Smooth muscle cell (in vitro differentiated cells): ENCODE results near the gene NDST4. TPM values are rescaled to one million over a fixed set of nuclear protein-coding genes. Genes with fewer than 3 reads are reported as not detected.

Source experiments
- DNase-seq: peaks from one replicate; lab custom pipeline; 2025; ENCODE audit not compliant: unreplicated experiment; lab: John Stamatoyannopoulos, UW
- H2AFZ ChIP-seq: fragments of 200-600 bp; sonication (generic); 2 replicates; pipeline ENCODE4 v1.6.0; 2016; ENCODE audit warnings: antibody characterized with exemption, low read depth, mild to moderate bottlenecking
- H3F3A ChIP-seq: fragments of 200-600 bp; sonication (generic); 2 replicates; pipeline ENCODE4 v1.6.0; 2017; ENCODE audit warnings: antibody characterized with exemption, low read depth
- H3K27ac ChIP-seq: fragments of 200-600 bp; sonication (generic); 2 replicates; pipeline ENCODE4 v1.5.1; 2016; ENCODE audit warnings: low read depth, mild to moderate bottlenecking
- H3K27me3 ChIP-seq: fragments of 200-600 bp; sonication (generic); 2 replicates; pipeline ENCODE4 v1.6.1; 2016; ENCODE audit warnings: low read depth, mild to moderate bottlenecking
- H3K36me3 ChIP-seq: fragments of 200-600 bp; sonication (generic); 2 replicates; pipeline ENCODE4 v1.5.1; 2016; ENCODE audit warnings: low read depth
- H3K4me1 ChIP-seq: fragments of 200-600 bp; sonication (generic); 2 replicates; pipeline ENCODE4 v1.5.1; 2016; ENCODE audit warnings: low read depth
- H3K4me2 ChIP-seq: fragments of 200-600 bp; sonication (generic); 2 replicates; pipeline ENCODE4 v1.6.0; 2016; ENCODE audit warnings: mild to moderate bottlenecking
- H3K4me3 ChIP-seq: fragments of 200-600 bp; sonication (generic); 2 replicates; pipeline ENCODE4 v1.5.1; 2016; ENCODE audit warnings: mild to moderate bottlenecking
- H3K79me2 ChIP-seq: fragments of 200-600 bp; sonication (generic); 2 replicates; pipeline ENCODE4 v1.6.0; 2016; ENCODE audit warnings: low read depth, mild to moderate bottlenecking
- H3K9ac ChIP-seq: fragments of 200-600 bp; sonication (generic); 2 replicates; pipeline ENCODE4 v1.6.0; 2016; ENCODE audit warnings: low read depth
- H3K9me3 ChIP-seq: fragments of 200-600 bp; sonication (generic); replicated peaks from 2 replicates; pipeline ENCODE4 v1.5.1; 2016; ENCODE audit warnings: low read depth
- H4K20me1 ChIP-seq: fragments of 200-600 bp; sonication (generic); 2 replicates; pipeline ENCODE4 v1.6.0; 2016; ENCODE audit warnings: low read depth
- WGBS: methylation state at CpG from one replicate; pipeline ENCODE4 v1.1.7; 2016; ENCODE audit warnings: low lambda C conversion rate; 5-methylcytosine and 5-hydroxymethylcytosine counted together
- polyA plus RNA-seq: library from polyadenylated mRNA; unstranded; fragments of >200 nt; fragmentation: Nextera tagmentation; extraction: Ambion mirVana; gene quantifications from 2 replicates; pipeline ENCODE4 v1.2.1, GENCODE V29; 2016
- total RNA-seq: library from RNA; depleted of rRNA; stranded (reverse); fragments of >200 nt; gene quantifications from 2 replicates; pipeline ENCODE4 v1.2.3, GENCODE V29; 2014
- TF ChIP-seq, protein P1 (sequence below): fragments of 200-600 bp; sonication (generic); IDR thresholded peaks from 2 replicates; pipeline ENCODE4 v1.5.1; 2017; ENCODE audit warnings: borderline replicate concordance, mild to moderate bottlenecking, antibody characterized with exemption; ENCODE audit not compliant: insufficient read depth, poor library complexity, severe bottlenecking

NDST4 gene
- total and polyA plus RNA-seq, 2 experiments from 2014 or later, result not detected

DNA sequence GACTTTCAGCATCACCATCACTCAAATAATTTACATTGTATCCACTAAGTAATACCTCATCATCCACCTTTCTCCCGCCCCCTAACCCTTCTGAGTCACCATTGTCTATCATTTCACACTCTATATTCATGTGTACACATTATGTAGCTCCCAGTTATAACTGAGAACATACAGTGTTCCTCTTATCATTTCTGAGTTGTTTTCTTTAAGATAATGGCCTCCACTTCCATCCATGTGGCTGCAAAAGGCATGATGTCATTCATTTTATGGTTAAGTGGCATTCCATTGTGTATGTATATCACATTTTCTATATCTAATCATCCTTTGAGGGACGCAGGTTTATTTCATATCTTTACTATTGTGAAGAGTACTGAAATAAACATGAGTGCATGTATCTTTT lies 14.6 kb upstream of the NDST4 start:
- no peak overlapping the region for H3K9ac ChIP-seq
- H3K27me3 ChIP-seq, result no peaks in the 10 kb centered on the region
- no peaks in the 10 kb centered on the region for H3K4me1 ChIP-seq
- H3K4me2 ChIP-seq, result no peak overlapping the region
- H3K9me3 ChIP-seq, result no peaks in the 10 kb centered on the region
- TF ChIP-seq, protein P1, sequence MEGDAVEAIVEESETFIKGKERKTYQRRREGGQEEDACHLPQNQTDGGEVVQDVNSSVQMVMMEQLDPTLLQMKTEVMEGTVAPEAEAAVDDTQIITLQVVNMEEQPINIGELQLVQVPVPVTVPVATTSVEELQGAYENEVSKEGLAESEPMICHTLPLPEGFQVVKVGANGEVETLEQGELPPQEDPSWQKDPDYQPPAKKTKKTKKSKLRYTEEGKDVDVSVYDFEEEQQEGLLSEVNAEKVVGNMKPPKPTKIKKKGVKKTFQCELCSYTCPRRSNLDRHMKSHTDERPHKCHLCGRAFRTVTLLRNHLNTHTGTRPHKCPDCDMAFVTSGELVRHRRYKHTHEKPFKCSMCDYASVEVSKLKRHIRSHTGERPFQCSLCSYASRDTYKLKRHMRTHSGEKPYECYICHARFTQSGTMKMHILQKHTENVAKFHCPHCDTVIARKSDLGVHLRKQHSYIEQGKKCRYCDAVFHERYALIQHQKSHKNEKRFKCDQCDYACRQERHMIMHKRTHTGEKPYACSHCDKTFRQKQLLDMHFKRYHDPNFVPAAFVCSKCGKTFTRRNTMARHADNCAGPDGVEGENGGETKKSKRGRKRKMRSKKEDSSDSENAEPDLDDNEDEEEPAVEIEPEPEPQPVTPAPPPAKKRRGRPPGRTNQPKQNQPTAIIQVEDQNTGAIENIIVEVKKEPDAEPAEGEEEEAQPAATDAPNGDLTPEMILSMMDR, result no peak
- H2AFZ ChIP-seq, result no peak overlapping the region
- no peaks in the 10 kb centered on the region for H3K36me3 ChIP-seq
- H4K20me1 ChIP-seq, result no peaks in the 10 kb centered on the region
- DNase-seq, result no peak
- no peak overlapping the region for H3K4me3 ChIP-seq
- H3F3A ChIP-seq, result no peaks in the 10 kb centered on the region
- 53% methylated on average over 2 of the region's 2 CpGs for WGBS
- no peak overlapping the region for H3K27ac ChIP-seq
- no peaks in the 10 kb centered on the region for H3K79me2 ChIP-seq

DNA sequence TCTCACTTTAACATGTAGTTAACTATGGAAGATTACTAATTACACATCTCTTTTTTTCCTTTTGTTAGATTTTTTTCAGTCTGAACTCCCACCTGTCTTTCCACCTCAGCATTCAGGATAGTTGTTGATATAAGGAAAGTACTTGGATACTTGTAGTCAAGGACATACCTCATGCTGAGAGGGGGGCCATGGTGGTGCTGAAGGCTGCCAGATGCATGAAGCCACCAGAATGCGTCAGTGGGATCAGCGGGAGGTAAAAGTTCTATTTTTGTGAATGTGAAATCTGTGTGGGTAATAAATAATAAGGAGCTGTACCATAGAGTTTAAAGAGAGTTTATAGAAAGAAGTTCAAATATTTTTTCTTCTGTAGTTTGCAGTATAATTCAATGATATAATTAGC lies 13.1 kb upstream of the NDST4 start:
- H3K79me2 ChIP-seq, result no peaks in the 10 kb centered on the region
- no peaks in the 10 kb centered on the region for H3K4me1 ChIP-seq
- no peak overlapping the region for H2AFZ ChIP-seq
- H4K20me1 ChIP-seq, result no peaks in the 10 kb centered on the region
- no peaks in the 10 kb centered on the region for H3K36me3 ChIP-seq
- H3K4me2 ChIP-seq, result no peak overlapping the region
- H3K9ac ChIP-seq, result no peak overlapping the region
- no peak for DNase-seq
- H3K27me3 ChIP-seq, result no peaks in the 10 kb centered on the region
- TF ChIP-seq, protein P1, result no peak
- no peaks in the 10 kb centered on the region for H3K9me3 ChIP-seq
- WGBS, result 77% methylated on average over 2 of the region's 2 CpGs
- no peaks in the 10 kb centered on the region for H3F3A ChIP-seq
- no peak overlapping the region for H3K27ac ChIP-seq
- no peak overlapping the region for H3K4me3 ChIP-seq

DNA sequence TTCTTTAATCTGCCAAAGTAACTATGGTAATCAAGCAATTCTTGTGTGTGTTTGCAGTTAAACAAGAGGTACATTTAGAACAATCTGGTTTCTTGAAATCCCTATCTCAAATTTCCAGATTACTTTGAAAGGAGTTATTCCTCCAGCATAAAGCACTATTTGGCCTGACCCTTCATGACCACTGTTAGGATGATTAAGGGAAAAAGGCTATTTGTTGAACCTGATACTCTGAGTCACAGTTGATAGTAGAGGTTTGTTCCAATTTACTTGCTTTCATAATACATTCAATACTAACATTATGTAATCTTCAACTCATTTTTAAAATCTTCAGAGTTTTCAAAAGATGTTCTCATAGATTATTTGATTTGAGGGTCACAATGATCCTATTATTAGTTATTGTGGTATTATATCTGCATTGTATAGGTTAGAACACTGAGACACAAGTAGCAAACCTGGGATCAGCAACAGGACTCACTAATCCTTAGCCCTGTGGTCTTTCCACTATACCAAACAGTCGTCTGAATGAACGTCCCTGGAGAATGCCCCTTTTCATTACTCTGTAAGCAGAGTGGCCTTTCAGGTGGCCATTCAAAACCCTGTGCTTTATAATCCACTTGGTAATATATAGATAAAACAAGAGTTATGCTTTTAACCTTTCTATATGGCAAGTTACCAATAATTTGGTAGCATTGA lies 8.1 kb upstream of the NDST4 start:
- WGBS, result 60% methylated on average over 2 of the region's 2 CpGs
- Histone ChIP-seq H4K20me1 (no peaks in the 10 kb centered on the region), H3F3A (no peaks in the 10 kb centered on the region), H3K27me3 (no peaks in the 10 kb centered on the region), H3K9ac (no peak overlapping the region), H3K9me3 (no peaks in the 10 kb centered on the region), H3K27ac (no peak overlapping the region), H3K4me3 (no peak overlapping the region), H3K4me2 (no peak overlapping the region), H2AFZ (no peak overlapping the region), H3K36me3 (no peaks in the 10 kb centered on the region), H3K79me2 (no peaks in the 10 kb centered on the region), H3K4me1 (peaks cover 7% of the 10 kb centered on the region)
- TF ChIP-seq, protein P1, result no peak
- no peak for DNase-seq

DNA sequence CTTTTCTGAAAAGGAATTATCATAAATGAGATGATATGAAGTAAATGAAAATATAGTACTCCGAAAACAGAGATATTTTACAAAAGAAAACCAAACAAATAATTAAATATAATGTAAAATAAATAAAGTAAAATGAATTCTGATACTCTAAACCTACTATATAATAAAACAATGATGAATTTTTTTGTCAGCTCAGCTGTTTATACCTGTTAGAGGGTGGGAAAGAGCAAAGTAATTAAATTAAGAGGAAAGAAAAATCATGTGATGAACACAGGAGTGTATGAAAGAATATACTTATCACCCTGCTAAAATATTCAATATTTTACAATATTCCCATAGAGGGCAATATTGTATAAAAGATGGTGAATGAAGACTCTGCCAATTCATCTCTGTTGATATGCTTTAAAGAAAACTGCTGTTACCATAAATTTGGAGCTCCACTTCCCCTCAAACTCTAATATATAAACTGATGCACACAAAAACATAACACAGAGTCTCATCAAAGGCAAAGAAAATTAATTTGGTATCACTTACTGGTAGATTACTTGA lies 6.5 kb upstream of the NDST4 start:
- H4K20me1 ChIP-seq, result no peaks in the 10 kb centered on the region
- no peaks in the 10 kb centered on the region for H3F3A ChIP-seq
- 82% methylated on average over 1 of the region's 1 CpG for WGBS
- no peaks in the 10 kb centered on the region for H3K9me3 ChIP-seq
- peaks cover 8% of the 10 kb centered on the region for H3K4me1 ChIP-seq
- no peak for DNase-seq
- no peak overlapping the region for H3K9ac ChIP-seq
- H2AFZ ChIP-seq, result no peak overlapping the region
- no peak overlapping the region for H3K4me3 ChIP-seq
- TF ChIP-seq, protein P1, result peak; percentile 19
- no peak overlapping the region for H3K4me2 ChIP-seq
- no peaks in the 10 kb centered on the region for H3K79me2 ChIP-seq
- H3K27ac ChIP-seq, result no peak overlapping the region
- H3K36me3 ChIP-seq, result no peaks in the 10 kb centered on the region
- H3K27me3 ChIP-seq, result no peaks in the 10 kb centered on the region
